NCI-H2196 (cell line): ENCODE results near the gene ZNF783.
A peak's percentile ranks its signal among the peaks of the same experiment; 100 is the strongest.

Experiments used
- DNase-seq: peaks from one replicate; lab custom pipeline; 2025; ENCODE audit not compliant: unreplicated experiment; lab: John Stamatoyannopoulos, UW

ZNF783 gene

GRCh38 chr7:149280661-149281507 is 18.9 kb downstream of the ZNF783 start:
- DNase-seq, result no peak

GRCh38 chr7:149281508-149282330 is 19.7 kb downstream of the ZNF783 start:
- DNase-seq, result no peak

- DNase-seq, result no peak
These were observed 20.3 kb downstream of the ZNF783 start for GRCh38 chr7:149282331-149282655.

- no peak for DNase-seq
These were observed 21.3 kb downstream of the ZNF783 start for GRCh38 chr7:149283321-149283720.

- DNase-seq, result peak; percentile 35
These were observed 22.3 kb downstream of the ZNF783 start for GRCh38 chr7:149284343-149284742.

GRCh38 chr7:149284850-149285585 is 23.0 kb downstream of the ZNF783 start:
- peak; percentile 97 for DNase-seq

- peak; percentile 28 for DNase-seq
These were observed 23.6 kb downstream of the ZNF783 start for GRCh38 chr7:149285603-149286002.

GRCh38 chr7:149286811-149287400 is 24.9 kb downstream of the ZNF783 start:
- peak; percentile 59 for DNase-seq

- no peak for DNase-seq
These were observed 25.6 kb downstream of the ZNF783 start for GRCh38 chr7:149287622-149288021.

GRCh38 chr7:149289262-149289661 is 27.3 kb downstream of the ZNF783 start:
- no peak for DNase-seq

GRCh38 chr7:149289856-149290255 is 27.9 kb downstream of the ZNF783 start:
- DNase-seq, result no peak

- DNase-seq, result no peak
These were observed 29.2 kb downstream of the ZNF783 start for GRCh38 chr7:149291036-149291780.

- DNase-seq, result no peak
These were observed 29.9 kb downstream of the ZNF783 start for GRCh38 chr7:149291781-149292461.

- DNase-seq, result no peak
These were observed 30.4 kb downstream of the ZNF783 start for GRCh38 chr7:149292462-149292823.

- DNase-seq, result no peak
These were observed 31.3 kb downstream of the ZNF783 start for GRCh38 chr7:149293338-149293737.

- no peak for DNase-seq
These were observed 32.1 kb downstream of the ZNF783 start for GRCh38 chr7:149293946-149294633.

GRCh38 chr7:149294634-149295480 is 32.9 kb downstream of the ZNF783 start:
- no peak for DNase-seq

GRCh38 chr7:149295481-149295850 is 33.5 kb downstream of the ZNF783 start:
- DNase-seq, result no peak

- no peak for DNase-seq
These were observed 34.4 kb downstream of the ZNF783 start for GRCh38 chr7:149296368-149296767.
